H9 (cell line): ENCODE data around the gene EIF2B5. TPM values are rescaled to one million over a fixed set of nuclear protein-coding genes. Genes with fewer than 3 reads are reported as not detected.

Experiments
- DNase-seq: peaks from one replicate; pipeline ENCODE4 v3.0.0-alpha.2; 2017
- H2AFZ ChIP-seq: one replicate; pipeline ENCODE4 v1.6.1; 2013; ENCODE audit warnings: mild to moderate bottlenecking, low read length, control low read depth, moderate library complexity
- H2AK5ac ChIP-seq: 2 replicates; pipeline ENCODE4 v1.6.1; 2013; ENCODE audit warnings: low read length, control low read depth, mixed read lengths; ENCODE audit not compliant: insufficient read length
- H2BK120ac ChIP-seq: one replicate; pipeline ENCODE4 v1.6.1; 2013; ENCODE audit warnings: low read depth, mild to moderate bottlenecking, low read length, control low read depth, inconsistent platforms; ENCODE audit not compliant: poor library complexity, severe bottlenecking
- H2BK12ac ChIP-seq: 2 replicates; pipeline ENCODE4 v1.6.1; 2013; ENCODE audit warnings: low read length, control low read depth, mixed read lengths, low read depth; ENCODE audit not compliant: insufficient read length
- H2BK15ac ChIP-seq: 2 replicates; pipeline ENCODE4 v1.6.1; 2013; ENCODE audit warnings: low read depth, low read length, control low read depth
- H2BK20ac ChIP-seq: one replicate; pipeline ENCODE4 v1.6.1; 2013; ENCODE audit warnings: low read depth, mild to moderate bottlenecking, low read length, control low read depth, inconsistent platforms; ENCODE audit not compliant: poor library complexity, severe bottlenecking
- H2BK5ac ChIP-seq: 2 replicates; pipeline ENCODE4 v1.6.1; 2013; ENCODE audit warnings: low read length, control low read depth, mixed read lengths; ENCODE audit not compliant: insufficient read length
- H3K14ac ChIP-seq: 2 replicates; pipeline ENCODE4 v1.6.1; 2013; ENCODE audit warnings: low read length, control low read depth; ENCODE audit not compliant: insufficient read depth
- H3K18ac ChIP-seq: 2 replicates; pipeline ENCODE4 v1.6.1; 2013; ENCODE audit warnings: low read depth, mild to moderate bottlenecking, mixed read lengths, low read length, control low read depth; ENCODE audit not compliant: insufficient read length
- H3K23ac ChIP-seq: 2 replicates; pipeline ENCODE4 v1.6.1; 2013; ENCODE audit warnings: low read length, control low read depth, mixed read lengths, low read depth; ENCODE audit not compliant: insufficient read length
- H3K23me2 ChIP-seq: 2 replicates; pipeline ENCODE4 v1.6.1; 2013; ENCODE audit warnings: low read depth, mild to moderate bottlenecking, mixed read lengths, low read length, control low read depth; ENCODE audit not compliant: insufficient read length, poor library complexity, severe bottlenecking
- H3K27ac ChIP-seq: 2 replicates; pipeline ENCODE4 v1.5.1; 2013; ENCODE audit warnings: low read length, control low read depth, mixed read lengths, low read depth; ENCODE audit not compliant: insufficient read length
- H3K27me3 ChIP-seq: 2 replicates; pipeline ENCODE4 v1.6.1; 2013; ENCODE audit warnings: low read length, control low read depth, inconsistent platforms; ENCODE audit not compliant: insufficient read depth
- H3K4ac ChIP-seq: 2 replicates; pipeline ENCODE4 v1.6.1; 2013; ENCODE audit warnings: low read depth, mild to moderate bottlenecking, control low read depth, inconsistent platforms, low read length, moderate library complexity
- H3K4me1 ChIP-seq: 2 replicates; pipeline ENCODE4 v1.6.1; 2013; ENCODE audit warnings: low read length, control low read depth, inconsistent platforms; ENCODE audit not compliant: insufficient read depth
- H3K4me2 ChIP-seq: 2 replicates; pipeline ENCODE4 v1.6.1; 2013; ENCODE audit warnings: low read length, control low read depth, mixed read lengths; ENCODE audit not compliant: insufficient read length, insufficient read depth
- H3K56ac ChIP-seq: 2 replicates; pipeline ENCODE4 v1.6.1; 2013; ENCODE audit warnings: low read depth, mild to moderate bottlenecking, mixed read lengths, low read length, control low read depth; ENCODE audit not compliant: insufficient read length
- H3K79me1 ChIP-seq: 2 replicates; pipeline ENCODE4 v1.6.1; 2013; ENCODE audit warnings: low read depth, mild to moderate bottlenecking, moderate library complexity, low read length, control low read depth, inconsistent platforms; ENCODE audit not compliant: insufficient read depth, poor library complexity, severe bottlenecking
- H3K79me2 ChIP-seq: 2 replicates; pipeline ENCODE4 v1.6.1; 2013; ENCODE audit warnings: low read length, control low read depth, inconsistent platforms; ENCODE audit not compliant: insufficient read depth
- H3K9ac ChIP-seq: 2 replicates; pipeline ENCODE4 v1.6.1; 2013; ENCODE audit warnings: low read length, control low read depth, mixed read lengths; ENCODE audit not compliant: insufficient read length; ENCODE audit errors: extremely low read depth
- H3K9me3 ChIP-seq: one replicate; pipeline ENCODE4 v1.6.1; 2013; ENCODE audit warnings: low read depth, low read length, inconsistent platforms; ENCODE audit not compliant: control insufficient read depth
- H3T11ph ChIP-seq: one replicate; pipeline ENCODE4 v1.6.1; 2013; ENCODE audit warnings: mild to moderate bottlenecking, low read length, control low read depth, inconsistent platforms
- H4K20me1 ChIP-seq: one replicate; pipeline ENCODE4 v1.6.1; 2013; ENCODE audit not compliant: control insufficient read depth, insufficient read length, insufficient read depth
- H4K5ac ChIP-seq: 2 replicates; pipeline ENCODE4 v1.6.1; 2013; ENCODE audit warnings: low read depth, mild to moderate bottlenecking, mixed read lengths, low read length, control low read depth; ENCODE audit not compliant: insufficient read length
- H4K8ac ChIP-seq: replicated peaks from 2 replicates; pipeline ENCODE4 v1.6.1; 2013; ENCODE audit warnings: low read length, control low read depth, mixed read lengths, low read depth; ENCODE audit not compliant: insufficient read length
- H4K91ac ChIP-seq: 2 replicates; pipeline ENCODE4 v1.6.1; 2013; ENCODE audit warnings: low read depth, mild to moderate bottlenecking, moderate library complexity, mixed read lengths, low read length, control low read depth; ENCODE audit not compliant: insufficient read length
- H3K27ac Mint-ChIP-seq, 3 experiments: 2 replicates in 2 of 3; 3 replicates in 1 of 3; pipeline ENCODE4 v1.8.0; 2020 to 2021; ENCODE audit warnings: mixed read lengths in 3 of 3, mild to moderate bottlenecking in 1 of 3, moderate library complexity in 1 of 3
- H3K27me3 Mint-ChIP-seq: 2 replicates; pipeline ENCODE4 v1.8.0; 2021; ENCODE audit warnings: low read depth, mild to moderate bottlenecking, moderate library complexity, mixed read lengths
- H3K36me3 Mint-ChIP-seq, 3 experiments: 2 replicates in 2 of 3; 3 replicates in 1 of 3; pipeline ENCODE4 v1.8.0; 2020 to 2021; ENCODE audit warnings: low read depth in 3 of 3, mixed read lengths in 3 of 3; ENCODE audit not compliant: insufficient read depth in 1 of 3
- H3K4me1 Mint-ChIP-seq, 2 experiments: 2 replicates each; pipeline ENCODE4 v1.8.0; 2020; ENCODE audit warnings: mixed read lengths in 2 of 2
- H3K4me3 Mint-ChIP-seq, 2 experiments: 2 replicates in 1 of 2; 3 replicates in 1 of 2; pipeline ENCODE4 v1.8.0; 2020 to 2021; ENCODE audit warnings: mild to moderate bottlenecking in 2 of 2, mixed read lengths in 2 of 2, moderate library complexity in 1 of 2
- H3K9me3 Mint-ChIP-seq, 2 experiments: 2 replicates in 1 of 2; 3 replicates in 1 of 2; pipeline ENCODE4 v1.8.0; 2020; ENCODE audit warnings: mild to moderate bottlenecking in 2 of 2, mixed read lengths in 2 of 2, moderate library complexity in 1 of 2
- WGBS: extraction: QIAGEN DNeasy Blood & Tissue Kit; methylation state at CpG from one replicate; pipeline ENCODE4 v1.1.7; 2013; ENCODE audit warnings: missing lambda C conversion rate, low lambda C conversion rate, mixed read lengths; ENCODE audit not compliant: insufficient read length; ENCODE audit errors: extremely low coverage; 5-methylcytosine and 5-hydroxymethylcytosine counted together
- total RNA-seq: library from RNA; stranded (reverse); gene quantifications from 2 replicates; pipeline ENCODE4 v1.2.1, GENCODE V29; 2021
- TF ChIP-seq, protein P1 (sequence below): fragments of 200-600 bp; sonication (generic); conservative IDR thresholded peaks from 3 replicates; pipeline ENCODE4 v1.8.0; 2021; ENCODE audit warnings: antibody characterized with exemption, mild to moderate bottlenecking

The EIF2B5 gene
- total RNA-seq, 1 experiment from 2014 or later, result 42.0 TPM

DNA sequence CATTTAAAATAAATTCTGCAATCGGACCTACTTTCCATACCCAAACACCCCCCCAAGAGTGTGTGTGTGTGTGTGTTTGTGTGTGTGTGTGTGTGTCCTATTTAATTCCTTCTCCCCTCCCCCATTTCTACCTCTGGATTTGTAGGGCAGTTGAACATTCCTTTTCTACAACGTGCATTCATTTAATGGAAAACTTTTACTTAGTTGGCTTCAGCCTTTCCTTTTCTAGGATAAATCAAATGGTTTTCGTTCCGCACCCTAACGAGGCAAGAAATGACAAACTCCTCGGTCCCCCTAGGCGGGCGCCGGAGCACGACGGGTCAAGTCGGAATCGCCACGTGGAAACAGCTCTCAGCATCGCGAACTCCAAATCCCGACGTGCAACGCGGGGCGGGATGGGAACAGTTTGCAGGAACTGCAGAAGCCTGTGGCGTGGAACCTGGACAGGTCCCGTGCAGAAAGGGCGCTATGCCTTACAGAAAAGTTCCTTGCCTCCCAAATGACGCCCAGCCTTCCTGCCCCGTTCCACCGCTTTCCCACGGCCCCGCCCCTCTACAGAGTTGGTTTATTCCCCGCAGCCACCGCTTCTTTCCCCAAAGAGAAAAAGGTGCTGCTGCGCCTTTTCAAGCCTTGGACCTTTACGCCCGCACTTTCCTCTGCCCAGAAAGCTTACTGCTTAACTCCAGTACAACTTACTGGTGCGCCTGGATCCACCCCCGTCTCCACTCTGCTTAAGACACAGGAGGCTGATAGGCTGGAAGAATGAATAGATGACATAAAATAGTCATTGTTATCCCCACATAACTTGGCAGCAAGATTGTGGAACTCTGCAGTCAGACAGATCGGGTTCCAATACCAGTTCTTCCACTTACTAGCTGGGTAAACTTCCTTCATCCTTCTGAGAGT, 1.1 kb upstream of the EIF2B5 start:
- H4K91ac ChIP-seq, result no peak overlapping the region
- H3K36me3 Mint-ChIP-seq, result peaks cover 1 to 10% (median 7%) of the 10 kb centered on the region in 3 experiments; a peak in 5 of 7 replicates
- H4K20me1 ChIP-seq, result no peaks in the 10 kb centered on the region
- no peak overlapping the region for H2BK120ac ChIP-seq
- no peaks in the 10 kb centered on the region for H3K79me1 ChIP-seq
- peak overlapping the region; percentile 98 for H3K4me2 ChIP-seq
- H4K8ac ChIP-seq, result no peak overlapping the region
- H3K27ac ChIP-seq, result no peak overlapping the region
- peak overlapping the region; percentile 40 to 91 (median 78); a peak in 5 of 7 replicates for H3K27ac Mint-ChIP-seq
- peaks cover 23 to 28% of the 10 kb centered on the region in 2 experiments for H3K4me1 Mint-ChIP-seq
- H2AFZ ChIP-seq, result peak overlapping the region; percentile 63
- no peak overlapping the region for H2BK20ac ChIP-seq
- H2BK5ac ChIP-seq, result no peak overlapping the region
- no peak overlapping the region for H3T11ph ChIP-seq
- H2BK12ac ChIP-seq, result no peak overlapping the region
- no peak overlapping the region for H4K5ac ChIP-seq
- TF ChIP-seq, protein P1, sequence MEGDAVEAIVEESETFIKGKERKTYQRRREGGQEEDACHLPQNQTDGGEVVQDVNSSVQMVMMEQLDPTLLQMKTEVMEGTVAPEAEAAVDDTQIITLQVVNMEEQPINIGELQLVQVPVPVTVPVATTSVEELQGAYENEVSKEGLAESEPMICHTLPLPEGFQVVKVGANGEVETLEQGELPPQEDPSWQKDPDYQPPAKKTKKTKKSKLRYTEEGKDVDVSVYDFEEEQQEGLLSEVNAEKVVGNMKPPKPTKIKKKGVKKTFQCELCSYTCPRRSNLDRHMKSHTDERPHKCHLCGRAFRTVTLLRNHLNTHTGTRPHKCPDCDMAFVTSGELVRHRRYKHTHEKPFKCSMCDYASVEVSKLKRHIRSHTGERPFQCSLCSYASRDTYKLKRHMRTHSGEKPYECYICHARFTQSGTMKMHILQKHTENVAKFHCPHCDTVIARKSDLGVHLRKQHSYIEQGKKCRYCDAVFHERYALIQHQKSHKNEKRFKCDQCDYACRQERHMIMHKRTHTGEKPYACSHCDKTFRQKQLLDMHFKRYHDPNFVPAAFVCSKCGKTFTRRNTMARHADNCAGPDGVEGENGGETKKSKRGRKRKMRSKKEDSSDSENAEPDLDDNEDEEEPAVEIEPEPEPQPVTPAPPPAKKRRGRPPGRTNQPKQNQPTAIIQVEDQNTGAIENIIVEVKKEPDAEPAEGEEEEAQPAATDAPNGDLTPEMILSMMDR, result no peak
- no peaks in the 10 kb centered on the region for H3K9me3 ChIP-seq
- peaks cover 13% of the 10 kb centered on the region for H3K23me2 ChIP-seq
- no peaks in the 10 kb centered on the region for H3K9me3 Mint-ChIP-seq
- H3K18ac ChIP-seq, result no peak overlapping the region
- no peaks in the 10 kb centered on the region; the same call in 1 of the 2 replicates for H3K27me3 Mint-ChIP-seq
- no peak overlapping the region for H3K56ac ChIP-seq
- H3K27me3 ChIP-seq, result no peaks in the 10 kb centered on the region
- no peak overlapping the region for H2AK5ac ChIP-seq
- peak overlapping the region; percentile 34 for H3K9ac ChIP-seq
- no peak overlapping the region for H3K4ac ChIP-seq
- peak; percentile 84 for DNase-seq
- peak overlapping the region; percentile 92 to 97 for H3K4me3 Mint-ChIP-seq
- H3K4me1 ChIP-seq, result no peaks in the 10 kb centered on the region
- H3K14ac ChIP-seq, result no peak overlapping the region
- H3K79me2 ChIP-seq, result no peaks in the 10 kb centered on the region; the same call in 1 of the 2 replicates
- H3K23ac ChIP-seq, result no peak overlapping the region
- no peak overlapping the region for H2BK15ac ChIP-seq
- no CpG with 5 or more reads among the region's 37 CpGs for WGBS
